GM23338 (cell line): Measurements from ENCODE around the gene KCNMB1.

Experiments used
- CREB1 ChIP-seq: fragments of 250-450 bp; sonication (Bioruptor Pico); IDR thresholded peaks from 2 replicates; pipeline ENCODE4 v1.5.0; 2020; ENCODE audit warnings: low read depth, mild to moderate bottlenecking, moderate library complexity
- ETS1 ChIP-seq: IDR thresholded peaks from 2 replicates; pipeline ENCODE4 v1.6.1; 2016; ENCODE audit warnings: antibody characterized with exemption
- EZH2 ChIP-seq: fragments of 200-600 bp; sonication (generic); IDR thresholded peaks from one replicate; pipeline ENCODE4 v1.8.0; 2017; ENCODE audit warnings: antibody characterized with exemption, mild to moderate bottlenecking, low read depth; ENCODE audit not compliant: unreplicated experiment
- EZH2phosphoT487 ChIP-seq: fragments of 200-600 bp; sonication (generic); IDR thresholded peaks from one replicate; pipeline ENCODE4 v1.8.1; 2018; ENCODE audit warnings: antibody characterized with exemption; ENCODE audit not compliant: unreplicated experiment
- JUNB ChIP-seq: IDR thresholded peaks from one replicate; pipeline ENCODE4 v1.6.1; 2016; ENCODE audit warnings: antibody characterized with exemption; ENCODE audit not compliant: unreplicated experiment
- POLR2AphosphoS5 ChIP-seq: IDR thresholded peaks from 2 replicates; pipeline ENCODE4 v1.6.1; 2016; ENCODE audit warnings: antibody characterized with exemption, low read depth
- REST ChIP-seq: IDR thresholded peaks from one replicate; pipeline ENCODE4 v1.6.1; 2018; ENCODE audit warnings: antibody characterized with exemption; ENCODE audit not compliant: unreplicated experiment
- TF ChIP-seq, protein P1 (sequence below), 2 experiments: fragments of 200-600 bp in 1 of 2; sonication (generic) in 1 of 2; conservative IDR thresholded peaks; 2 replicates each; pipeline versions ENCODE4 v1.5.1 to v1.6.1; 2016 to 2017; ENCODE audit warnings: antibody characterized with exemption in 2 of 2, low read depth in 2 of 2, mild to moderate bottlenecking in 2 of 2, moderate library complexity in 1 of 2

GRCh38 chr5:170332058-170332457 is 57.1 kb downstream of the KCNMB1 start:
- TF ChIP-seq EZH2 (no peak), REST (no peak), POLR2AphosphoS5 (no peak), CREB1 (CRISPR knock-in tag) (no peak), JUNB (no peak), ETS1 (no peak), EZH2phosphoT487 (no peak)
- TF ChIP-seq, protein P1, sequence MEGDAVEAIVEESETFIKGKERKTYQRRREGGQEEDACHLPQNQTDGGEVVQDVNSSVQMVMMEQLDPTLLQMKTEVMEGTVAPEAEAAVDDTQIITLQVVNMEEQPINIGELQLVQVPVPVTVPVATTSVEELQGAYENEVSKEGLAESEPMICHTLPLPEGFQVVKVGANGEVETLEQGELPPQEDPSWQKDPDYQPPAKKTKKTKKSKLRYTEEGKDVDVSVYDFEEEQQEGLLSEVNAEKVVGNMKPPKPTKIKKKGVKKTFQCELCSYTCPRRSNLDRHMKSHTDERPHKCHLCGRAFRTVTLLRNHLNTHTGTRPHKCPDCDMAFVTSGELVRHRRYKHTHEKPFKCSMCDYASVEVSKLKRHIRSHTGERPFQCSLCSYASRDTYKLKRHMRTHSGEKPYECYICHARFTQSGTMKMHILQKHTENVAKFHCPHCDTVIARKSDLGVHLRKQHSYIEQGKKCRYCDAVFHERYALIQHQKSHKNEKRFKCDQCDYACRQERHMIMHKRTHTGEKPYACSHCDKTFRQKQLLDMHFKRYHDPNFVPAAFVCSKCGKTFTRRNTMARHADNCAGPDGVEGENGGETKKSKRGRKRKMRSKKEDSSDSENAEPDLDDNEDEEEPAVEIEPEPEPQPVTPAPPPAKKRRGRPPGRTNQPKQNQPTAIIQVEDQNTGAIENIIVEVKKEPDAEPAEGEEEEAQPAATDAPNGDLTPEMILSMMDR (conservative IDR thresholded peaks at IDR 0.05; ENCODE audit: low read depth in 2 of 2): no peak
